ENCODE results near the gene CEP43. TPM values are rescaled to one million over a fixed set of nuclear protein-coding genes. Genes with fewer than 3 reads are reported as not detected.

The CEP43 gene
- polyA plus RNA-seq, 2 of the 4 experiments (the other 2 are of a cell fraction): 12.1 to 19.6 TPM

GRCh38 chr6:166976636-166977035 is 22.6 kb upstream of the CEP43 start (continued):
- no peak for TF ChIP-seq ESRRA (IDR thresholded peaks at IDR 0.05; ENCODE audit: borderline replicate concordance, low read length)

DNA sequence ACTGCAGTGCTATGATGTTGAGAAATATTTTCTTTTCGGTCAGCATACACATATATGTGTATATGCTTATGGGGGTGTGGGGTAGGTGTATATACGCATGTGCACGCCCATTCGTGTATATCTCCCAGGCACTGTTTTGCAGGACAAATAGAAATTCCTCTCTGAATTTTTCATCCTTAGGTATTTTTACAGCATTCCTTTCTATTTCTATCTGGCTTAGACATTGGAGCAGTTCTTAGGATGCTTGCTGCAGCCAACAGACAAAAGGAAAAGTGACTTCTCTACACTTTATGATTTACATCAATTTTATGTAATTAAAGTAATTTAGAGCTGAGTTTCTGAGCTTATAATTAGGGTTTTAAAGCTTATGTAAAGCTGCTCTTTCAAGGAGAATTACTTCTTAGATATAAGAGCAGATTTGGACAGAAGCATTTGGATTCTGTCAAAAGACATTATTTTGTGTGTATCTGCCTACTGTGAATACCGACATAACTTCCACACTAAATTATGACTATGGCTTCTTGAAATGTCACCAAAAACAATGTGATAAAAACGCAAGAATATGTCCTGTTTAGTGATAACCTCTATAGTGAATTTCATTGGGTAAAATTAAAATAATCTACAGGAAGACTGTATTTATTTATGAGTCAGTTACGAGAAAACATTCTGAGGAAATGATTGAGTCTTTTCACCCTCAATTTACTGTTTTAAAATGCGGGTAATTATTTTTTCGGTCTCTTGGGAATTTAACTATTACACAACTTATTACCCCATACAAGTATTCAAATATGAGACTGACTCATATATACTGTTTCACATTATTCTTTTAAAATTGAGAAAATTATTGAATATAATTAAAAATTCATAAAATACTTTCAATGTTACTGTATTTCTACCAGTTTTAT is 21.3 kb upstream of the CEP43 start:
- WGBS (ENCODE audit: missing lambda C conversion rate): 94% methylated on average over 9 of the region's 9 CpGs
- H3K4me2 ChIP-seq: no peak overlapping the region
- CTCF ChIA-PET: interaction anchor here (0.5 to 1.4 kb wide), 3 partner anchors 9 to 254 kb away, joined by 3 read pairs; no protein-coding TSS in a partner anchor
- no peak overlapping the region for H3K4me3 ChIP-seq
- DNase-seq (ENCODE audit: low read depth in 1 of 2, low spot score in 1 of 2) (no peak), FAIRE-seq (no peak), ATAC-seq (no peak)
- TF ChIP-seq HOXB13 (CRISPR knock-in tag; IDR thresholded peaks at IDR 0.05; ENCODE audit: low read depth) (no peak), NR3C1 (IDR thresholded peaks at IDR 0.05) (no peak), POLR2A (IDR thresholded peaks at IDR 0.05; ENCODE audit: low read length) (no peak), ZNF302 (CRISPR knock-in tag; IDR thresholded peaks at IDR 0.05) (no peak), HOXB5 (CRISPR knock-in tag; IDR thresholded peaks at IDR 0.05) (no peak), NFE2L2 (conservative IDR thresholded peaks at IDR 0.05; ENCODE audit: low read length) (no peak), CEBPB (IDR thresholded peaks at IDR 0.05) (no peak), JUN (IDR thresholded peaks at IDR 0.05) (no peak), TP53 (CRISPR knock-in tag; IDR thresholded peaks at IDR 0.05) (no peak), ZFP36 (IDR thresholded peaks at IDR 0.05; ENCODE audit: borderline replicate concordance, partially characterized antibody) (no peak), GATA3 (IDR thresholded peaks at IDR 0.05; ENCODE audit: borderline replicate concordance) (no peak), CBX8 (IDR thresholded peaks at IDR 0.05) (no peak), MAZ (IDR thresholded peaks at IDR 0.05; ENCODE audit: borderline replicate concordance, low read depth, low read length) (no peak), EHF (CRISPR knock-in tag; IDR thresholded peaks at IDR 0.05) (no peak)
- TF ChIP-seq, protein P1, sequence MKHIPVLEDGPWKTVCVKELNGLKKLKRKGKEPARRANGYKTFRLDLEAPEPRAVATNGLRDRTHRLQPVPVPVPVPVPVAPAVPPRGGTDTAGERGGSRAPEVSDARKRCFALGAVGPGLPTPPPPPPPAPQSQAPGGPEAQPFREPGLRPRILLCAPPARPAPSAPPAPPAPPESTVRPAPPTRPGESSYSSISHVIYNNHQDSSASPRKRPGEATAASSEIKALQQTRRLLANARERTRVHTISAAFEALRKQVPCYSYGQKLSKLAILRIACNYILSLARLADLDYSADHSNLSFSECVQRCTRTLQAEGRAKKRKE (CRISPR knock-in tag; IDR thresholded peaks at IDR 0.05; ENCODE audit: low read depth): no peak
- POLR2A ChIA-PET: no interaction called here
- no peaks in the 10 kb centered on the region for H3K9me3 ChIP-seq
- H3K4me1 ChIP-seq: no peaks in the 10 kb centered on the region
- H3K27ac ChIP-seq: no peak overlapping the region

- WGBS (ENCODE audit: missing lambda C conversion rate): 94% methylated on average over 3 of the region's 3 CpGs
- POLR2A ChIA-PET: no interaction called here
- Histone ChIP-seq H3K9me3 (no peaks in the 10 kb centered on the region), H3K4me3 (no peak overlapping the region), H3K4me2 (no peak overlapping the region), H3K27ac (no peak overlapping the region), H3K4me1 (no peaks in the 10 kb centered on the region)
- DNase-seq (ENCODE audit: low read depth in 1 of 2, low spot score in 1 of 2) (no peak), ATAC-seq (no peak), FAIRE-seq (no peak)
- CTCF ChIA-PET: interaction anchor here (1.5 to 2.9 kb wide), 3 partner anchors 8 to 206 kb away, joined by 3 to 11 read pairs (median 4); no protein-coding TSS in a partner anchor
- no peak for TF ChIP-seq ZC3H11A (IDR thresholded peaks at IDR 0.05)
- TF ChIP-seq HOXB5 (CRISPR knock-in tag; IDR thresholded peaks at IDR 0.05): no peak
- no peak for TF ChIP-seq MYC (IDR thresholded peaks at IDR 0.05; ENCODE audit: borderline replicate concordance, low read length)
- TF ChIP-seq NR3C1 (IDR thresholded peaks at IDR 0.05): no peak
- no peak for TF ChIP-seq MAX (IDR thresholded peaks at IDR 0.05)
These were observed 18.5 kb upstream of the CEP43 start for GRCh38 chr6:166980738-166981137.

GRCh38 chr6:166987448-166987847 is 11.7 kb upstream of the CEP43 start:
- no peak for ATAC-seq
- FAIRE-seq: no peak
- WGBS (ENCODE audit: missing lambda C conversion rate): 76% methylated on average over 6 of the region's 6 CpGs
- DNase-seq (ENCODE audit: low read depth in 1 of 2, low spot score in 1 of 2): no peak
- no peak overlapping the region for H3K4me2 ChIP-seq
- no peak overlapping the region for H3K27ac ChIP-seq
- no peaks in the 10 kb centered on the region for H3K9me3 ChIP-seq
- ChIA-PET POLR2A (no interaction called here), CTCF (interaction anchor here (3.6 to 4.0 kb wide), 2 partner anchors 13 to 213 kb away, joined by 13 to 50 read pairs; no protein-coding TSS in a partner anchor)
- no peak overlapping the region for H3K4me3 ChIP-seq
- peaks cover 4% of the 10 kb centered on the region; the same call in 1 of the 3 replicates for H3K4me1 ChIP-seq
- no peak for TF ChIP-seq USF2 (IDR thresholded peaks at IDR 0.05)
- no peak for TF ChIP-seq GATA3 (IDR thresholded peaks at IDR 0.05; ENCODE audit: borderline replicate concordance)
- TF ChIP-seq FOXS1 (CRISPR knock-in tag; IDR thresholded peaks at IDR 0.05): no peak
- TF ChIP-seq KDM5A (IDR thresholded peaks at IDR 0.05): no peak
- TF ChIP-seq RAD21 (conservative IDR thresholded peaks at IDR 0.05 in 1 of 2, IDR thresholded peaks at IDR 0.05 in 1 of 2): no peak
- TF ChIP-seq KDM1A (IDR thresholded peaks at IDR 0.05; ENCODE audit: low read depth): no peak
- no peak for TF ChIP-seq CTCF (IDR thresholded peaks at IDR 0.05)
- no peak for TF ChIP-seq ZFP36 (IDR thresholded peaks at IDR 0.05; ENCODE audit: borderline replicate concordance, partially characterized antibody)
- TF ChIP-seq MAFK (IDR thresholded peaks at IDR 0.05; ENCODE audit: partially characterized antibody): no peak
- no peak for TF ChIP-seq FOSB (CRISPR knock-in tag; IDR thresholded peaks at IDR 0.05)
- no peak for TF ChIP-seq RARB (CRISPR knock-in tag; IDR thresholded peaks at IDR 0.05)
- no peak for TF ChIP-seq SREBF2 (IDR thresholded peaks at IDR 0.05)
- TF ChIP-seq MYC (IDR thresholded peaks at IDR 0.05; ENCODE audit: borderline replicate concordance, low read length): no peak
- no peak for TF ChIP-seq CHD4 (IDR thresholded peaks at IDR 0.05; ENCODE audit: borderline replicate concordance)

All from A549 (cell line).